Nephron (organoid): Measurements from ENCODE around the gene SOX9.
"Not testable (repeated sequence)": the region's sequence is repeated elsewhere in the genome, so short reads cannot be mapped to it uniquely, and the experiment has no call there.

Experiments
- H3K27ac Mint-ChIP-seq, 3 experiments: 2 replicates each; pipeline ENCODE4 v1.8.0; 2020; ENCODE audit warnings: mixed read lengths in 3 of 3, mild to moderate bottlenecking in 2 of 3, moderate library complexity in 1 of 3
- H3K27me3 Mint-ChIP-seq: 2 replicates; pipeline ENCODE4 v1.8.0; 2021; ENCODE audit warnings: low read depth, mild to moderate bottlenecking, moderate library complexity, mixed read lengths
- H3K36me3 Mint-ChIP-seq: 2 replicates; pipeline ENCODE4 v1.8.0; 2020; ENCODE audit warnings: low read depth, mixed read lengths
- H3K4me1 Mint-ChIP-seq: 2 replicates; pipeline ENCODE4 v1.8.0; 2020; ENCODE audit warnings: mixed read lengths
- H3K4me3 Mint-ChIP-seq, 3 experiments: 2 replicates each; pipeline ENCODE4 v1.8.0; 2020; ENCODE audit warnings: mild to moderate bottlenecking in 3 of 3, mixed read lengths in 3 of 3, moderate library complexity in 2 of 3
- H3K9me3 Mint-ChIP-seq: 2 replicates; pipeline ENCODE4 v1.8.0; 2020; ENCODE audit warnings: mixed read lengths
- TF ChIP-seq, protein P1 (sequence below), 3 experiments: fragments of 200-600 bp; sonication (generic); IDR thresholded peaks; one replicate each; pipeline ENCODE4 v1.5.0; 2021; ENCODE audit warnings: antibody characterized with exemption in 3 of 3; ENCODE audit not compliant: unreplicated experiment in 3 of 3

SOX9 gene

DNA sequence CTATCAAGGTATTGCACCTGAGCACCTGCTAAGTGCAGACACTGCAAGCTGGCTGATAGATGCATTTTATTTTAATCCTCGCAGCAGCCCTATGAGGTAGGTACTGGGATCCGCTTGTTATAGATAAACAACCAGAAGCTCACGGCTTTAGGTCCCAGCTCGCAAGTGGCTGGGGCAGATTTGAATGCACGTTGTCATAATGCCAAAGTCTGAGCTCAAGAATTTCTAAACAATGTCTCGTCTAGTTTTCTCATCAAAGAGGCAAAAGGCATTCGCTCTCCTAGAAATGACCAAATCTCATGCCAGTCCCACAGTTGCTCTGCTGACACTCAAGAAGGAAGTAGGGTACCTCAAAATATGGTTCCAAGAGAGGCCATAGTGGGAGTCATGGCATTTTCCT is 20.5 kb downstream of the SOX9 start:
- TF ChIP-seq, protein P1, sequence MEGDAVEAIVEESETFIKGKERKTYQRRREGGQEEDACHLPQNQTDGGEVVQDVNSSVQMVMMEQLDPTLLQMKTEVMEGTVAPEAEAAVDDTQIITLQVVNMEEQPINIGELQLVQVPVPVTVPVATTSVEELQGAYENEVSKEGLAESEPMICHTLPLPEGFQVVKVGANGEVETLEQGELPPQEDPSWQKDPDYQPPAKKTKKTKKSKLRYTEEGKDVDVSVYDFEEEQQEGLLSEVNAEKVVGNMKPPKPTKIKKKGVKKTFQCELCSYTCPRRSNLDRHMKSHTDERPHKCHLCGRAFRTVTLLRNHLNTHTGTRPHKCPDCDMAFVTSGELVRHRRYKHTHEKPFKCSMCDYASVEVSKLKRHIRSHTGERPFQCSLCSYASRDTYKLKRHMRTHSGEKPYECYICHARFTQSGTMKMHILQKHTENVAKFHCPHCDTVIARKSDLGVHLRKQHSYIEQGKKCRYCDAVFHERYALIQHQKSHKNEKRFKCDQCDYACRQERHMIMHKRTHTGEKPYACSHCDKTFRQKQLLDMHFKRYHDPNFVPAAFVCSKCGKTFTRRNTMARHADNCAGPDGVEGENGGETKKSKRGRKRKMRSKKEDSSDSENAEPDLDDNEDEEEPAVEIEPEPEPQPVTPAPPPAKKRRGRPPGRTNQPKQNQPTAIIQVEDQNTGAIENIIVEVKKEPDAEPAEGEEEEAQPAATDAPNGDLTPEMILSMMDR (IDR thresholded peaks at IDR 0.05; ENCODE audit: unreplicated experiment in 3 of 3), result no peak
- H3K9me3 Mint-ChIP-seq, result no peaks in the 10 kb centered on the region
- H3K27ac Mint-ChIP-seq, result no peak overlapping the region
- no peaks in the 10 kb centered on the region for H3K36me3 Mint-ChIP-seq
- H3K27me3 Mint-ChIP-seq, result peaks cover 19% of the 10 kb centered on the region
- H3K4me3 Mint-ChIP-seq, result no peak overlapping the region
- peaks cover 19% of the 10 kb centered on the region for H3K4me1 Mint-ChIP-seq

DNA sequence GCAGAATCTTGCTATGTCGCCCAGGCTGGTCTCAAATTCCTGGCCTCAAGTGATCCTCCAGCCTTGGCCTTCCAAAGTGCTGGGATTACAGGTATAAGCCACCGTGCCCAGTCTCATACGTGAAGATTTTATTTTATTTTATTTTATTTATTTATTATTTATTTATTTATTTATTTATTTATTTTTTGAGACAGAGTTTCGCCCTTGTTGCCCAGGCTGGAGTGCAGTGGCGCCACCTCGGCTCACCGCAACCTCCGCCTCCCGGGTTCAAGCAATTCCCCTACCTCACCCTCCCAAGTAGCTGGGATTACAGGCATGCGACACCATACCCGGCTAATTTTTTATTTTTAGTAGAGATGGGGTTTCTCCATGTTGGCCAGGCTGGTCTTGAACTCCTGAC is 21.3 kb downstream of the SOX9 start:
- H3K27ac Mint-ChIP-seq, H3K4me3 Mint-ChIP-seq, H3K9me3 Mint-ChIP-seq, H3K36me3 Mint-ChIP-seq: not testable (repeated sequence)
- Mint-ChIP-seq H3K4me1 (peaks cover 13% of the 10 kb centered on the region), H3K27me3 (peaks cover 23% of the 10 kb centered on the region)

DNA sequence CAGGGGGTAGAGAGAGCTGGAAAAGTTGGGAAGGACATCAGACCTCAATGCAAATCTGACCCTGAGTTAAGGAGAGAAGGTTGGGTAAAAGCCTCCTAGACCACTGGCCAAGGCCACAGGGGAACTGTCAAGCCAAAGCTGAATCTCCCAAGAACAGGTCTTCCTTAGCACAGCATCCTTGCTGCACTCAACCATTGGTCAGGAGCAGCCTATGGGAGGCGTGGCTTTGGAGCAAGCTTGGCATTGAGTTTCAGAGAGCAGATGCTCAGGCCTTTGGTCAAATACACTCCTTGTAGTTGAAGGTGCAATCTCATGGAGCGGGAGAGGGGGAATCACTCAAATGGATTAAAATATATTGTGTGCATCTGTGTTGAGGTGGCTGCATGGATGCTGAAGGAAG is 21.8 kb downstream of the SOX9 start:
- H3K27ac Mint-ChIP-seq, result no peak overlapping the region
- H3K4me3 Mint-ChIP-seq, result no peak overlapping the region
- H3K4me1 Mint-ChIP-seq, result peaks cover 7% of the 10 kb centered on the region
- TF ChIP-seq, protein P1 (IDR thresholded peaks at IDR 0.05; ENCODE audit: unreplicated experiment in 3 of 3), result no peak
- no peaks in the 10 kb centered on the region for H3K36me3 Mint-ChIP-seq
- no peaks in the 10 kb centered on the region for H3K9me3 Mint-ChIP-seq
- peaks cover 22% of the 10 kb centered on the region for H3K27me3 Mint-ChIP-seq

DNA sequence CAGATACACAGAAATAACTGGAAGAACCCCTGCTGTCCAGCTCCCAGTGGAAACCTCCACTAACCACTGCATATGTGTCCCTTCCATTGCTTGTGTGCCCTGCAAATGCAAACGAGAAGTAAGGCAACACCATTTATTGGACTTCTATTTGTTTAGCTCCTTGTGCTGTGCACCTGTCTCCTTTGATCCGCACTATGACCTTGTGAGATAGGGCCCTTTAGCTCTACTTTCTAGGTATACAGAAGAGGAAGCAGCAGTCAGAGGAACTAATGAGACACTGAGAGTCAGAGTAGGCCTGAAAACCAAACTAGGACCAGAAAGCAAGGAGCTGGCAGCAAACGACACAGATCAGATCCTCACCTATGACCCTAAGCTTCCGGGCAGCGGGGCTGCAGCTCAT is 22.4 kb downstream of the SOX9 start:
- Mint-ChIP-seq H3K27me3 (peaks cover 27% of the 10 kb centered on the region), H3K4me1 (peaks cover 5% of the 10 kb centered on the region), H3K36me3 (no peaks in the 10 kb centered on the region), H3K9me3 (no peaks in the 10 kb centered on the region), H3K27ac (no peak overlapping the region), H3K4me3 (no peak overlapping the region)
- TF ChIP-seq, protein P1 (IDR thresholded peaks at IDR 0.05; ENCODE audit: unreplicated experiment in 3 of 3), result no peak

DNA sequence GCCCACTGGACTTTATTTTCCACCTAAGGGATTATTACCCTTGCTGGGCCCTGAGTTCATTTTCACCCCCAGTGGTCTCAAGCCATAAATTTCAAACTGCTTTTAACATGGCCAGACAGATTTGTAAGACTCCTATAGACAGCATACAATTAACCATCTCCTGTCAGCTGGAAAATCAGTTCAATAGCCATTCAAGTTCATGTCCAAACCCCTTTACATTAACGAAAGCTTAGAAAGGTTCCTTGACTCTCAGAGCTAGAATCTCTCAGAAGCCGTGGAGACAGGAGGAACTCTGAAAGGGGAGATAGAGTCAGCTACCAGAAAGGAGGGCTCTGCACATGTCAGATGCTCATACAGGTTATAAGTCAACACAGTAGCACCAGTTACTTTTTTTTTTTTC is 23.3 kb downstream of the SOX9 start:
- peaks cover 5% of the 10 kb centered on the region for H3K4me1 Mint-ChIP-seq
- no peak overlapping the region for H3K27ac Mint-ChIP-seq
- no peaks in the 10 kb centered on the region for H3K36me3 Mint-ChIP-seq
- no peaks in the 10 kb centered on the region for H3K9me3 Mint-ChIP-seq
- TF ChIP-seq, protein P1 (IDR thresholded peaks at IDR 0.05; ENCODE audit: unreplicated experiment in 3 of 3), result no peak
- no peak overlapping the region for H3K4me3 Mint-ChIP-seq
- peaks cover 21% of the 10 kb centered on the region for H3K27me3 Mint-ChIP-seq

DNA sequence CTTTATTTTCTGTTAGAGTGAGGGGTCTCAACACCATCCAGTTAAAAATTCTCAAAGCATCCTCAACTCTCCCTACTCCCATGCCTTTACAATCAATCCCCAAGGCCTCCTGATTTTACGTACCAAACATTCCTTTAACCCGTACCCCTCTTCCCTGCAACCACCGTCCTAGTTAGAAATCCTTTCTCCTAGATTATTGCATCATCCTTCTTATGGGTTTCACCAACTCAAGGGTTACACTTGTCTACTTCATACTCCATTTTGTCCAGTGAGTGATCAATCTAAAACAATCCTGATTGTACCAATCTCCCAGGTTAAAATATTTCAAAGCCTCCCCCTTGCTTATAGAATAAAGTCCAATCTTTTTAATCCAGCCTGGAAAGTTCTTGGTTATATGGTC is 24.7 kb downstream of the SOX9 start:
- no peak overlapping the region for H3K4me3 Mint-ChIP-seq
- no peaks in the 10 kb centered on the region for H3K9me3 Mint-ChIP-seq
- TF ChIP-seq, protein P1 (IDR thresholded peaks at IDR 0.05; ENCODE audit: unreplicated experiment in 3 of 3), result no peak
- H3K36me3 Mint-ChIP-seq, result no peaks in the 10 kb centered on the region
- H3K27me3 Mint-ChIP-seq, result peaks cover 32% of the 10 kb centered on the region
- peaks cover 5% of the 10 kb centered on the region for H3K4me1 Mint-ChIP-seq
- H3K27ac Mint-ChIP-seq, result no peak overlapping the region
